Measurements from ENCODE around the gene NPTX1. TPM values are rescaled to one million over a fixed set of nuclear protein-coding genes. Genes with fewer than 3 reads are reported as not detected.

Gene NPTX1
- total RNA-seq, 6 donors from 2014 or later, result 0.39 to 11.5 (median 2.5) TPM

DNA sequence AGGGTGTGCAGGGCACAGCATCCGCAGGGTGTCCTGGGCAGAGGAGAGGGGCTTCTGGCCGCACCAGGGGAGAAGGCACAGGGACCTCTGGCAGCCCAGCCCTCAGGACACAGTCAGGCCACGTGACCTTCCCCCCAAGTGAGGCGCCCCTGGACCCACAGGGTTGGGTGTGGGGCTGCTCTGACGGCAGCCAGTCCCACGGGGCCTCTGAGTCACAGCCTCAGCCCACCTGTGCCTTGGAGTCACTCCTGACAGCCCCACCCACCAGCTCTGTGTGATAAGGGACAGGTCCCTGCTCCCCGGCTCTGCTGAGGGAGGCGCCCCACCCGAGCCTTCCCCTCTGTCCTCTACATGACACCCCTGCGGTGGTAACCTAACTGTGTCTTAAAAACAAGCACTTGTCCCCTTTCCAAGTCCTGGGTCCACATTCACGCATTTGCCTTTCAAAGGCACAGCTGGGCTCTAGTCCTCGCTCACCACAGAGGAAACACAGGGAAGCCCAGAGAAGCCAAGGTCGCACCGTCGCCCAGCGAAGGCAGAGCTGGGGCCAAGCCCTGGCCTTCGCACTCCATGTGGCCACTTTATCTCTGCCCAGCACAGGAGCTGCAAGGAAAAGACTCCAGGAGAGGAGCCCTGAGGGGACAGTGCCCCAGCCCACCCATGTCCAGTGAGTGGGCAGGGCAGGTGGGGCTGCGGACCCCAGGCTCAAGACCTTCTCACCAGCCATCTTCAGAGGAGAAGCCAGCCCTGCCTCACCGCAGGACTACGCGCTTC lies 5.1 kb upstream of the NPTX1 start:
- Histone ChIP-seq H3K27ac (no peak overlapping the region), H3K9me3 (no peaks in the 10 kb centered on the region), H3K27me3 (peaks cover 2 to 54% (median 39%) of the 10 kb centered on the region in 4 donors), H3K4me1 (peaks cover 22 to 25% (median 25%) of the 10 kb centered on the region in 4 donors), H3K4me3 (no peak overlapping the region), H3K36me3 (no peaks in the 10 kb centered on the region)
- ATAC-seq (ENCODE audit: low FRiP score in 2 of 2) (no peak), DNase-seq (peak in 1 of 2 donors; percentile 56)
- 19 to 49% methylated on average over 7 to 20 of the region's 21 CpGs for WGBS, 2 donors
- no peak for TF ChIP-seq CTCF (IDR thresholded peaks at IDR 0.05)

DNA sequence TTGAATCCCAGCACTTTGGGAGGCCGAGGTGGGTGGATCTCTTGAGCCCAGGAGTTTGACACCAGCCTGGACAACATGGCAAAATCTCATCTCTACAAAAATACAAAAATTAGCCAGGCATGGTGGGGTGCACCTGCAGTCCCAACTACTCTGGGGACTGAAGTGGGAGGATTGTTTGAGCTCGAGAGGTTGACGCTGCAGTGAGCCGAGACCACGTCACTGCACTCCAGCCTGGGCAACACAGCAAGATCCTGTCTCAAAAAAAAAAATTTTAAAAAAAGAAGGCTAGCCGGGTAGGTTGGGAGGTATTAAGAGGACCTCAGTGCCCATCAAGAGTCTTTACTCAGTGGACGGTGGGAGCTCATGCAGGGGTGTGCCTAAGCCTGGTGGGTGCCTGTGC lies 3.8 kb upstream of the NPTX1 start:
- 78 to 89% methylated on average over 7 of the region's 7 CpGs for WGBS, 2 donors
- peaks cover 2 to 65% (median 50%) of the 10 kb centered on the region in 4 donors for H3K27me3 ChIP-seq

GRCh38 chr17:80479246-80479566 lies 2.8 kb upstream of the NPTX1 start:
- TF ChIP-seq EP300 (IDR thresholded peaks at IDR 0.05), result no peak
- TF ChIP-seq CTCF (IDR thresholded peaks at IDR 0.05), result no peak
- no peak for TF ChIP-seq POLR2AphosphoS5 (IDR thresholded peaks at IDR 0.05)
- no peak for TF ChIP-seq POLR2A (IDR thresholded peaks at IDR 0.05)
- H3K4me1 ChIP-seq, result peaks cover 40 to 48% (median 45%) of the 10 kb centered on the region in 4 donors
- no peak overlapping the region for H3K4me3 ChIP-seq
- no peaks in the 10 kb centered on the region for H3K9me3 ChIP-seq
- DNase-seq (no peak), ATAC-seq (ENCODE audit: low FRiP score in 2 of 2) (no peak)
- H3K27me3 ChIP-seq, result peaks cover 2 to 74% (median 55%) of the 10 kb centered on the region in 4 donors
- H3K27ac ChIP-seq, result no peak overlapping the region
- WGBS, 2 donors, result 53 to 56% methylated on average over 9 of the region's 9 CpGs
- no peaks in the 10 kb centered on the region for H3K36me3 ChIP-seq

More for the DNA sequence above, 3.8 kb upstream of the NPTX1 start:
- no peak overlapping the region for H3K4me3 ChIP-seq
- H3K27ac ChIP-seq, result no peak overlapping the region
- H3K4me1 ChIP-seq, result peaks cover 32 to 37% (median 36%) of the 10 kb centered on the region in 4 donors
- H3K9me3 ChIP-seq, result no peaks in the 10 kb centered on the region
- ATAC-seq (ENCODE audit: low FRiP score in 2 of 2), result no peak
- DNase-seq, result no peak
- no peaks in the 10 kb centered on the region for H3K36me3 ChIP-seq
- TF ChIP-seq EP300 (IDR thresholded peaks at IDR 0.05) (no peak), CTCF (IDR thresholded peaks at IDR 0.05) (no peak), POLR2AphosphoS5 (IDR thresholded peaks at IDR 0.05) (no peak), POLR2A (IDR thresholded peaks at IDR 0.05) (no peak)

DNA sequence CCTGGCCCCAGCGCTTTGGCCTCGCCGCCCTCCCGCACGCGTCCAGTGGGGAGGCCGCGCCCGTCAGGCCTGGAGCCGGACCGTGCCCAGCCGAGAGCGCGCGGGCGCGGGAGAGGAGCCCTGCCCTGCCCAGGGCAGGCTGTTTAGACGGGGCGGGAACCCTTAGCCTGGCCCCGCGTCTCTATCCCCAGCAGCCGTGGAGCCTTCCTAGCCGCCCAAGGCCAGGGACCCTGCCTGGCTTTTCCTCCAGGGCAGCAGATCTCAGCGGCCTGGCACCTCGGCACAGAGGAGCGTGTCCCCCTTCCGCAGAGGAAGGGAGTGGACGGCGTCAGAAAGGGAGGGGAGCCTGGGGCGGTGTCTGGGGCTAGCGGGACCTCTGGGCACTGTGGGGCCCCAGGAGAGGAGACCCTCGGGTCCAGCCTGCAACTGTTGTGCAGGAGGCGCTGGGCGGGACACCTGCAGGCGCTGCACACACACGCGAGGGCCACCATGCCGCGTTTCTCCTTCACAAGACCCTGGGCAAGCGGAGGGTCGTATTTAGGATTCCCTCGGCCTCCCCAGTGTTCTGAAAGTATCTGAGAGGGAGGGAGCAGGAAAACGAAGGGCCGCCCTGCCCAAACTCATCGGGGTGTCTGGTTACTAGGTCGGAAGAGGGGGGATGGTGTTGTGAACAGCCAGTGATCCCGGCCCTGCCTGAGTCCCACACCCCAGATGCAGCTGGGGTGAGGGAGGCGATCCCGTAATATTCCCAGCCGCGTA lies 2.3 kb upstream of the NPTX1 start:
- H3K27ac ChIP-seq, result no peak overlapping the region
- no peaks in the 10 kb centered on the region for H3K9me3 ChIP-seq
- peak overlapping the region in 3 of 4 donors; percentile 27 to 42 (median 42) for H3K4me3 ChIP-seq
- TF ChIP-seq CTCF (IDR thresholded peaks at IDR 0.05), result no peak
- no peak for TF ChIP-seq EP300 (IDR thresholded peaks at IDR 0.05)
- TF ChIP-seq POLR2A (IDR thresholded peaks at IDR 0.05), result no peak
- TF ChIP-seq POLR2AphosphoS5 (IDR thresholded peaks at IDR 0.05), result no peak
- H3K36me3 ChIP-seq, result no peaks in the 10 kb centered on the region
- H3K4me1 ChIP-seq, result peaks cover 40 to 50% (median 45%) of the 10 kb centered on the region in 4 donors
- 12 to 14% methylated on average over 10 to 19 of the region's 51 CpGs for WGBS, 2 donors
- ATAC-seq (ENCODE audit: low FRiP score in 2 of 2) (no peak), DNase-seq (peak in 1 of 2 donors; percentile 52)
- peaks cover 2 to 79% (median 58%) of the 10 kb centered on the region in 4 donors for H3K27me3 ChIP-seq
